Activated CD4-positive, CD25-positive, alpha-beta regulatory T cell treated with anti-CD3 and anti-CD28 coated beads, Interleukin-2, amount 50 U/mL, for 16 hours (primary cell): Measurements from ENCODE around the gene DSCAM.

Experiments used
- DNase-seq: peaks from one replicate; pipeline ENCODE4 v3.0.0-alpha.2; 2020; ENCODE audit warnings: low read depth, low spot score

DSCAM gene

DNA sequence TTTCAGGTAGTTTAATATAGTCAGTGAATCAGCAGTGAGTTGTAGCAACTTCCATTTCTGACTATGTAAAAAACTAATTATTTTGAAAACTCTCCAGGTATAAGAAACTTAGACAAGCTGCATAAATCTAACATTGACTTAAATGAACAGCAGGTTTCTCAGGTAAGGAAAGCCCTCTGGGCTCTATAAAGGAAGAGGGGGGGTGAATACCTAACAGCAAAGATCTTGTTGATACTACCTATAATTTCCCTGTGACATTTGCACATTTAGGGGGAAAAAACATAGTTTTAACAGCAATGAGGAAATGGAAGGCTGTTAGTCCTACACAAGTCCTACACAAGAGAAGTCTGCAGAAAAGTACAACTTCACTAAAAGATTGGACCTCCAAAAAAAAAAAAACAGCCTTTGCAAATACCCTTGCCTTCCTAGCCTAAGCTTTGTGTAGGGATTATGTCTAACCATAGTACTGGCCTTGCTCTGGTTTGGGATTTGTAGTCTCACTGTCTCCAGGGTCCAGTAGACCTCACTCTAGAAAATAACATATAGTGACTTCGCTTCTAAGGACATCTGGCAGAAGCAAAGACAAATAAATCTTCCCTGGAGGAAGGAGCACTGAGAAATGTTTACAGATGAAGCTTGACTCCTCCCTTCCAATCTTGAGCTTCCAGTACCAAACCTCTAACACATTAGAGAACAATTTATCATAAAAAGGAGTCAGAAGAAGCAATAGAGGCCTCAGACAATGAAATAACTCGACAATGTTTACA lies 459.8 kb downstream of the DSCAM start:
- DNase-seq = no peak

DNA sequence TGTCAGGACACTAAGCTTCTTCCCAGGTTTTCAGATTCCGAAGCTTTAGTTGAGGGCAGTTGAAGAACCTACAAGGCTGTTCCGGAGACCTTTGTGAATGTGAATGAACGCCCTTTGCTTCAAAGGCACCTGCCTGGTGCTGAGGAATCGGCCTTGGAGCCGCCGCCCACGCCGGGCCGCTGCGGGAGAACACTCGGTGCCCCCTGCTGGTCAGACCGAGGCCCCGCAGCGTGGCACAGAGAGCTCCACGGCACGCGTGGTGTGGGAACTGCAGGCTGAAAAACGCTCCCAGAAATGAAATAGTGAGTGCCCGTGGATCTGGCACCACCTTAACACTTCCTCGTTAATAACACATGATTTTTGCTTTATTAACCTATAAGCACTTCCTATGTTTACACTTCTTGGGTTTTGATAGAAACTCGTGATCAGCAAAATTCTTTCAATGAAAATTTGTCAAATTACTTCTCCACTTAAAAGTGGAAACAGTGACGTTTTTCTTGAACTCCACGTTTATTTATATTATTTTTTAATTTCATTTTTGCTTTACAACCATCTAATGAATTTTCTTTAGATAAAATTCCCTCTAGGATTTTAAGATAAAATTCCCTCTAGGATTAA lies 460.6 kb downstream of the DSCAM start:
- DNase-seq = no peak

DNA sequence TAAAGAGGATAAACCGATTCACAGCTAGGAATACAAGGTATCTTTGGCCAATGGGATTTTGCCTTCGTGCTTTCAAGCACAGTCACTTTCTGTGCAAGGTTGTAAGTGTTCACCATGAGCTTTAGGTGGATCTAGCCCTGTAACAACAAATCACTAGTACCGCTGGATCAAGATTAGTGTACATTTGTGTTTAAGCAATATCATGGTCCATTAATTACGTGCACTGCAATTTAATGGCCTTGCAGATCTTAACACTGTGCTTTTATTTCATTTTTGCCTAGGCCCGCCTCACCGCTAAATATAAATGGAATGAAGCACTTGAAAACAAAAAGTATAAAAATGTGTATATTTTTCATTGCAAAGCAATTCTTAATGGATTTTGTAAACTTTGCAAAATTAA lies 461.1 kb downstream of the DSCAM start:
- no peak for DNase-seq

DNA sequence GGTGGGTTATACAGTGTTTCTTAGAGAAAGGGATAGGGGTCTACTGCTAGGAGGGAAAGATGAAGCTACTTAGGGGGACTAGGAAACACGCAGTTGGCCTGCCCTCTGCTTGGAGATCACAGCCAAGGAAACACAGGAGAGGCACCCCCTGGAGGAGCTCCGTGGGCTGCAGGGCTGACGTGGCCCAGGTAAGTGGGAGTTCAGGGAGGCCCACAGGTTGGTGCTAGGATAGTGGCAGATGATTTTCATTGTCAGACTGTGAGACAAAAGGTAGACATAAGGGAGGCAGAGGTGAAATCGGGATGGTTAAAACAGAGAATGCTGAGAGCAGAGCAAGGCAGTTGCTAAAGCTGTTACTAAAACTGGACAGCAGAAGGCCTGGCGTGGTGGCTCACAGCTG lies 463.0 kb downstream of the DSCAM start:
- no peak for DNase-seq

DNA sequence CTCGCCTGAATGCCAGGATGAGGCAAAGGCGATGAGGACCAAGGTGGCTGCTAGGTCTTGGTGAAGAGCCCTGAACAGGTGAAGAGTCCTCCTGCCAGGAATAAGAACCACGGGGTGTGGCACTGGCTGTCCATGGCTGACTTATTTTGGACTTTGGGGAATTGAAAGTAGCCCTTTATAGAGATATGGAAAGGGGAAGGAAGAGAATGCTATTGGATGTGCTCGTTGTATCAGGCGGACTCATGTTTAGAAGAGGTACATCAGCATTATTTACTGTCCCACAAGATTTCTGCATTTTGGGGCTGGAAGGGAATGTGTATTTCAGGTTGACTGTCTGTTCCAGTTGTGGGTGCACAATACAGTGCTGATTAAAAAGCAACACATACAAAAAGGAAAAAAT lies 465.8 kb downstream of the DSCAM start:
- no peak for DNase-seq

DNA sequence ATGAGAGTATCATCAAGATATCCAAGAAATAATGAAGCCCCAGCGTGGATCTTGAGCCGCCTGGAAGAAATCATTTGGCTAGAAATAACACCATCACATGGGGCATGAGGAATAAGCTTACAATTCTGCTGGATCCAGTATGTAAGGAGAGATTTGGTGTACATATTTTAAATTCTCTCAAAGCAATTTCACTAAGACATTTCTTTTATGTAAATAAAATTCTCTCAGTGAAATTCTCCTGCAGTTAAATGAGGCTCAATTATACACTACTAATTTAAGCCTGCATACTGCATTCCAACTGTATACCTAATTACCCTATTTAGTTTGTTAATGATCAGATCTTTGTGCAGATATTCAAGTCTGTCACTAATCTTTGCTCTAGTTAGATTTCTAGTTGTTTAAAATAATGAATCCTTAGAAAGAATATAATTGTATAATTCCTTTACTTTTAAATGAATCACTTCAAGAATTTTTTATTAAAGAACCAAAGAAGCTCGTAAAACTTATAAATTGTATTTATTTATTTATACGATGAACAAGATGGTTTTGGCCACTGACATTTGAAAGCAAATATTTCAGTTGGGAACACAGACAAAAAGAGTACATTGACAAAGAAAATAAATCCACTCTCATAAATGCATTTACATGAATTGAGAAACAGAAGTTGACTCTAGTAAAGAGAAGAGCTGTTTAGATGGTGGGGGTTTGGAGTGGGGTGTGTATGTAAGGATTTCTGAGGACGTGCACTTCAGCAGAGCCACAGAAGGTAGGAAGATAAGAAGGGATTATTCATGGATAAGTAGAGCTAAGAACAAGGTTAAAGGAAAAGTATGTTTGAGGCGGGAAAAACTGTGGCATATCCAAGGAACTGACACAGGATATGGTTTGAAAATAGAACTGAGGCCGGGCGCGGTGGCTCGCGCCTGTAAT lies 466.8 kb downstream of the DSCAM start:
- no peak for DNase-seq

DNA sequence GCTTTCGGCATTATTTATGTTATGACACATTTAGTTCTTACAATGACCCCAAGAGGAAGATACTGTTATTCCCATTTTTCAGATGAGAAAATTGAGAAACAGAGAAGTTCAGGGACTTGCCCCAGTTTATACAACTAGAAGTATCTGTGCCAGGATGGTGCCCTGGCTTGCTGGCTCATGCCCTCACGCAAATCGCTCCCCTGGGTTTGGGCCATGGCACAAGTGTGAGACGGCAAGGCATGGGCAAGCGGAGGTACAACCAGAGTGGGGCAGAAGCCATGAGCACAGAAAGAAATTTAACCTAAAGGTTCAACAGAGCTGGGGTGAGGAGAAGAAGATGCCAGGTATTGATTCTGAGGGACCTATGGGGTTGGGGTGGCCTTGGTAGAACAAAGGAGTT lies 469.8 kb downstream of the DSCAM start:
- DNase-seq = no peak

DNA sequence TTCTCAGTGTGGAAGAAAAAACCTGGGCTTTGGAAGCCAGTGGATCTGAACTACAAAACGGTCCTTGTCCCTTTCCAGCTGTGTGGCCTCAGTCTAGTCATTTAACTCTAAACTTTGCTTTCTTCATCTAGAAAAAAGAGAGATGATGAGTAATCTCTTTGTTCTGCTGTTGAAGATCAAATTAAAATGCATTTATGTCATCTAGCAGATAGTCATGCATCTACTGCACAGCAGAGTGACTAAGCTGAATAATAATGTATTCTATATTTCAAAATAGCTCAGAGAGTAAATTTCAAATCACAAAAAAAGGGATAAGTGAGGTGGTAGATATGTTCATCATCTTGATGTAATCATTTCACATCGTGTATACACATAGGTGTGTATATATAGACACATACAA lies 473.2 kb downstream of the DSCAM start:
- no peak for DNase-seq

DNA sequence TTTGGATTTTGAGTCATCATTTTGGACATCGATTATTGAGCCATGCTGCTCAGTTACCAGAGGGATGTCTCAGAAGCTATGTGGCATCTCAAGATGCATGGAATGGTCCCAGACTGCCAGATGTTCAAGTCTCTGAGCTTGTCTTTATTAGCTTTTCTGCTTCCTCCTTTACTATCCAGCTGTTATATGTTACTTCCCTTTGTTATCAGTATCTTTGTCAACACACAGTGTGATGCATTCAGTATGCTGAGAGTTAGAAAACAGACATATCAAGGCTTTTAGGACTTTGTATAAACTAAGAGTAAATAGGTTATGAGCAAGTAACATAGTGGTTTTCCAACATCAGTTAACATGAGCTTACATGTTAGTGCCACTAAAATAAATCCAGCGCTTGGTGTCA lies 474.5 kb downstream of the DSCAM start:
- no peak for DNase-seq

DNA sequence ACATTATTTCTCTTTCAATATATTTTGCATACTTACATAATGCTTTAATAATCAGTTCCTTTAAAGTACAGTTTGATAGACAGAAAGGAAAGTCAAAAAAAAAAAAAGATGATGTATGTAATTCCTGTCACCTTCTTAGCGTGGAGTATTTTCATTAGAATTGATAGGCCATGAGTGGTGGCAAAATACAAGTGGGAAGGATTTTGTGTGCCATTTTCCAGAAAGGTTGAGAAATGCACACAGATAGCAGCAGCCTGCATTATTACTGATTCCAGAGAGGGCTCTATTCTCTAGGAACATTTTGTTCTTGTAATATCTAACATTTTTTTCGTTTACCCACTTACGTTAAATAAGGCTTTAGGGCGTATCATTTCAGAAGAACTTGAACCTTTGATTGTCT lies 475.6 kb downstream of the DSCAM start:
- no peak for DNase-seq

DNA sequence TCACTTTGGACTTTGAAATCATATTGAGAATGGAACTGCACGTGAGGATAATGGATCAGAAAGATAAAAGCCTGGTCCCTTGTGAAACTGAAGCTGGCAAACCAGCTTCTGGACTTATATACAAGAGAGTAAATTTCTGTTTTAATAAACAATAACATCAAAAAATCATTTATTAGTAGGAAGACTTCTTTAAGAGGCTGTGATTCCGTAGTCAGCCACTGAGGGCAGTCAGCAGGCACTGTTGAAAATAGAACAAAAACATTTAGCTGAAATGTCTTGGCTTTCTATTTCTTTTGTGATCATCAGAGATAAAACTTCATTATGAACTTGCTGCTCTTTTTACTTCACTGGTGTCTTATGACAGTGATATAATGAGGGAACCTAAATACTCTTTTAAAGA lies 490.3 kb downstream of the DSCAM start:
- no peak for DNase-seq

DNA sequence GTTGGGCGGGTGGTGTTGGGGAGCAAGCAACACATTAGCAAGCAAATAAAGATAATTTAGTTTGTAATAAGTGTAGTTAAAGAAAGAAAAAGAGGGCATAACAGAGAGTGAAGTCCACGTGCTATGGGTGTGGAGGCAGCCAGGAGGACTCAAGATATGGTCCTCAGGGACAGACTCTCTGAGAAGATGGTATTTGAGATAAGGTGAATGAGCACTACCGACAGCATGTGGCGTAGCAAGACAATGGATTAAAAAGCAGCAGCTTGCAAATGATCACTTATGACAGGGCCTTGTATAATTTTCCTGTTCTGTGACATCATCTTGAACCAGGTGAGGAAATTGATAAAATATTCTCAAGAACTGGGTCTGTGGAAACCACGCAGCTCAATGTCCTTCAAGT lies 491.9 kb downstream of the DSCAM start:
- no peak for DNase-seq

DNA sequence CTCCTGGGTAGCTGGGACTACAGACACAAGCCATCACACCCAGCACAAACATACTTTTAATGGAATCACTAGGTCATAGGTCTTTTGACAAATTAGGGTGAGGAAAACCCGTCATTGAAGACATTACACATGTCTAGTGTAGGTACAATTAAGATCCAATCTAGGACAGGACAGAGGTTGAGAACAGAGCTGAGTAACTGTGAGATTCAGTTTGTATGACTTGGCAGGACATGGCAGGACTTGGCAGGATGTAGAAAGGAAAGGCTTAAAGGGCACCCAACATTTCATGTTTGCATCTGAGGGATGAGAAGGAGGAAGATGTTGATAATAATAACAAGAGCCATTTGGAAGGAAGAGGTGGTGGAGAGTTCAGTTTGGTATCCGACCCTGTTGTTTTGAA lies 496.0 kb downstream of the DSCAM start:
- DNase-seq = no peak

DNA sequence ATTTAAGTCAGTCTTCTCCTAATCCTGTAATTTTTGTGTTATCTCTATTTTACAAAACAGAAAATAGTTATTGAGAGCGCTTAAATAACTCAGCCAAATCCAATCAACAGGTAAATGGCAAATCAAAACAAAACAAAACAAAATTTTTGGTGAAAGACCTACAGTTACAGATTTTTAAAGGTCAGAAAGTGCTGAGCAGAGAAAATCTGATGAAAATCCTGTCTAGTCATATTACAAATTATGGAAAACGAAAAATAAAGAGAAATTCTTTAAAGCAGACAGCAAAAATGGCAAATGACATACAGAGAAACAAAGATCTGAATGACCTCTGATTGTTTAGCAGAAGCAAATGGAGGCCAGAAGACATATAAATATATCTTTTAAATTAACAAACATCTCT lies 497.4 kb downstream of the DSCAM start:
- no peak for DNase-seq

DNA sequence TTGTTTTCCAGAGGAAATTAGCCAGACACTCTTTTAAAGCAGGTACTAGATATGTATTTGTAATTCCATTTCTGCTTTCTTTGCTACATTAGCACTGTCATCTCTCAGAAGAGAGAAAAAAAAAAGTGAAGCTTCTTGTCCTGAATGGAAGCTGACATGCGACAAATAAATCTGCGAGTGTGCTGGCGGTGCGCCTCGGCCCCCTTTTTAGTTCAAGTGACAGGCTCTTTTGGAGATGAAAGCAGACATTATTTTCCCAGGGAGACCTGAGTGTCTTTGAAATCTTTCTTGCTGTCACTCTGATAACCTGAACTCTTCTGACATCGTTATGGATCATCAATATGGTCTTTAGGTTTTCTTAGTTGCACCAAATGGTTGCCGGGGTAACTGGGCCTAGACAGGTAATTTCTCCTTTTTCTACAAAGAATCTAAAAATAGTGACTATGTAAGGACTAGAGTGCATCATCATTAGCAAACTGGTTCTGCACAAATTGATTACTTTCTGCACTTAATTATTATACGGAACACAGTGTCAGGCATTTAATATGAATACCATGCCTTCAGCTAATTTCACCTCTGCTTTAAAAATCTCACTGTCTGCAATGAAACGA lies 501.1 kb downstream of the DSCAM start:
- no peak for DNase-seq

DNA sequence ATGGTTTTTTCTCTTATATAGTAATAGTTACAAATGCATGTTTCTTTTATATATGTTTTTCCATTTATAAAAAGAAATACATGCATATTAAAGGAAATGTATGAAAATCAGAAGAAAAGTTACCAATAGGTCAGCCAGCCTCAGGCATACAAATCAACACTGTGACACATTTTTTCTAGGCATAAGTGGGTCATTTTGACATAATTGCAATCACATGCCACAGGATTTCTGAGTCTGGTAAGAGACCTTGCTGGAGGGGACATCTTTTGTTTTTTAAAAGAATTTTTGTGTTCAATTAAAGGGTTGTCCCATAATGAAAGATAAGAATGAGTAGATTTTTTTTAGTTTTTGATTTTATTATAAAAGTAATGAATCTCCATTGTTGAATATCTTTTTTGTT lies 506.6 kb downstream of the DSCAM start:
- no peak for DNase-seq

DNA sequence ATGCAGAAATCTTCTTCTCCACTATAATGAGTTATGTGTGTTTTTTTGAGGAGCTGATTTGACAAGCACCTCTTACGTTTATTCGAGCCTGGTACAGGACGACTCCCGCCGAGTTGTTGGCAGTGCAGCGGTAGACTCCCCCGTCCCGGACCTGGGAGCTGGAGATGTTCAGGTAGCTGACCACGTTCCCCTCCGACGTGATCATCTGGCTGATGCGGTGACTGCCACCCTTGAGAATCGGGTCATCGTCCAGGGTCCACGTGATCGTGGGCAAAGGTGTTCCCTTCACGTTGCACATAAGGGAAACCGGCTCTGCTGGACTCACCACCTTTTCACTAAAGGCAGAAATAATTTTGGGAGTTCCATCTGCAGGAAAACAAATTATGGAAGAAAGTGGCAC lies 507.9 kb downstream of the DSCAM start:
- no peak for DNase-seq

DNA sequence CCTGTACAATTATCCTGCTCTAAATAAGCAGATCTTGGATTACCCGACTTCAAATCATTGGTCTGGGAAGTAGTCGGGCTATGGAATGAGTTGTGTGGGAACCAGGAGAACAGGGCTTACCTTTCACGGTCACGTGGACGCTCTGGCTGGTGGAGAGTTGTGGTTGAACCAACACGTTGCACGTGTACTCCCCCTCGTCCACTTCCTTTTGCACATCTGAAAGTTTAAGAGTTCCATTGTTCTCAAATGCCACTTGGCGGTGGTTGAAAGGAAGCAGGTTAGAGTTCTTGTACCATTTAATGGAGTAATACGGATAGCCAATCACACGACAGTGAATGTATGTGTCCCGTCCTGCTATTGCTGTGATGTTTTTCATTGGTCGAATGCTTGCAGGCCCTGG lies 509.0 kb downstream of the DSCAM start:
- DNase-seq = no peak

DNA sequence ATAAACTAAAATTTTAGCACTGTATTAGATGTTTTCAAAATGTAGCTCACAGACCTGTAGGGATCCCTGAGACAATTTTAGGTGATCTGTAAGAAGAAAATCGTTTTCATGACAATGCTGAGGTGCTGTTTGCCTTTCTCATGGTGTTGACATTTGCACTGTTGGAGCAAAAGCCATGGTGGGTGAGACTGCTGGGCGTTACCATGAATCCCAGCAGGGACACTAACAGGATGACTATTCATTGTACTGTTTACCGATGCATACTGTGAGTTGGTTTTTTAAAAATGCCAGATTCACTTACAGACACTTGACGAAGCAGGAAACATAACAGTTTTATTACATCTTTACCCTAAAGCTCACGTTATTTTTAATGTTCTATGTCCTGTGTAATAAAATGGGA lies 511.3 kb downstream of the DSCAM start:
- DNase-seq = no peak

DNA sequence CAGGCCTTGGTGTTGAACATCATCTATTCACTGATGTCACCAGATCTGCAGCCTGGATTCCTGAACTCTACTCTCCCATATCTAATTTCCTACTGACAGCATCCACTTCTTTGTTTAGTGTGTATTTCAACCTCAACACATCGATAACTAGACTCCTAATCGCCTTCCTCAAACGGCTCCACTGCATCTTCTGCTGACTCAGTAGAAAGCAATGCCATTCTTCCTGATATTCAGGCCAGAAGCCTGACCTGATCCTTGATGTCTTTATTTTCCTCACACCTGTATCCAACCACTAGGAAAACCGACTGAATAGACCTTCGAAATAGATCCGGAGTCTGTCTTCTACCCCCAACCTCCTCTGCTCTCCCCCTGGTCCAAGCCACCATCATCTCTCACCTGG lies 512.8 kb downstream of the DSCAM start:
- DNase-seq = no peak

DNA sequence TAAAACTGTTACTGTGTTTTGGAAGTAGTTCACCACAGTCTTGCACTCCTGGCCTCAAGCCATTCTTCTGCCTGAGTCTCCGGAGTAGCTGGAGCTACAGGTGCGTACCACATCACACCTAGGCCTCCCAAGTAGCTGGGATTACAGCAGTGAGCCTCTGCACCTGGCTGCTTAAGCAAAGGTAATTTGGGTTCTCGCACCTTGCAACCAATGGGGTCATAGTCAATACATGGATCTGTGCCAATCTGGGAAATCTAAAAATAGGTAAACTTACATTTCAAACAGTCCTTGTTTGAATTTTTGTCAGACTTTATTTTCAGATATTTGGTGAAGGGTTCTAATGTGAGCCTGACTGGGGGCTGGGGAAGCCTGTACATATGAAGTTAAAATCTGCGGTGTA lies 513.2 kb downstream of the DSCAM start:
- no peak for DNase-seq

DNA sequence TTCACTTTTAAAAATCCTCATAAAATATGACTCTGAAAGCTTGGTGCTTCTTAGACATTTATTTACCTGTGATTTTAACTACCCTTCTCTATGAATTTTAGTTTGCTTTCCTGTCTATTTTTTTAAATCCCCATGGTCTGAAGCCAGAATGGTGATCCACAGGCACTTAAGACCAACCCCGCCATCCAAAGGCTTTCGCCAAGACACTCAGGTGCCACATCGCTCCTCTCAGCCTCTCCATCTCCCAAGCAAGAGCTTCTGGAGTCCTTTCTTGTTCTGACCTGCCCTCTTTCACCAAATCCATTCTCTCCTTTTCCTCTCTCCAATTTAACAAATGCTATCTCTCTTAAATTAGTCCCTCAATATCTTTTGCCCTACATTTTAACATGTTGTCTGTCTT lies 515.2 kb downstream of the DSCAM start:
- DNase-seq = no peak
